Cardiac muscle cell (in vitro differentiated cells and primary cell): ENCODE measurements around the gene ANXA4. TPM values are rescaled to one million over a fixed set of nuclear protein-coding genes. Genes with fewer than 3 reads are reported as not detected.

Experiments
- DNase-seq, 2 donors: peaks; one replicate each; pipeline versions ENCODE4 v3.0.0 to v3.0.0-alpha.2; 2010 to 2017; ENCODE audit warnings: low read depth in 1 of 2, low spot score in 1 of 2
- H3K27ac ChIP-seq: fragments of 200-600 bp; sonication (generic); 2 replicates; pipeline ENCODE4 v1.5.1; 2016
- H3K27me3 ChIP-seq: fragments of 200-600 bp; sonication (generic); 2 replicates; pipeline ENCODE4 v1.6.0; 2016; ENCODE audit warnings: control low read depth
- H3K36me3 ChIP-seq: fragments of 200-600 bp; sonication (generic); 2 replicates; pipeline ENCODE4 v1.5.1; 2016; ENCODE audit warnings: control low read depth
- H3K4me1 ChIP-seq: fragments of 200-600 bp; sonication (generic); 2 replicates; pipeline ENCODE4 v1.8.1; 2017; ENCODE audit warnings: low read depth, mild to moderate bottlenecking, mixed run types
- H3K4me3 ChIP-seq: fragments of 200-600 bp; sonication (generic); 2 replicates; pipeline ENCODE4 v1.5.1; 2016; ENCODE audit warnings: mild to moderate bottlenecking
- H3K9me3 ChIP-seq: fragments of 200-600 bp; sonication (generic); 2 replicates; pipeline ENCODE4 v1.5.1; 2017; ENCODE audit warnings: low read depth, mild to moderate bottlenecking, control low read depth
- CTCF ChIP-seq: IDR thresholded peaks from 2 replicates; pipeline ENCODE4 v1.5.1; 2012; ENCODE audit warnings: low read depth, mild to moderate bottlenecking, low read length
- polyA plus RNA-seq: library from polyadenylated mRNA; unstranded; fragments of >200 nt; fragmentation: Nextera tagmentation; extraction: Ambion mirVana; gene quantifications from 2 replicates; pipeline ENCODE4 v1.2.1, GENCODE V29; 2016
- total RNA-seq: library from RNA; depleted of rRNA; stranded (reverse); fragments of >200 nt; gene quantifications from 2 replicates; pipeline ENCODE4 v1.2.3, GENCODE V29; 2016

The ANXA4 gene
- total and polyA plus RNA-seq, 2 experiments from 2014 or later: 18.0 to 27.2 TPM

GRCh38 chr2:69805887-69806286 is 64.0 kb downstream of the ANXA4 start:
- TF ChIP-seq CTCF: no peak
- no peak for DNase-seq
- Histone ChIP-seq H3K27ac (no peak overlapping the region), H3K27me3 (no peaks in the 10 kb centered on the region), H3K9me3 (no peaks in the 10 kb centered on the region), H3K4me1 (no peaks in the 10 kb centered on the region), H3K36me3 (no peaks in the 10 kb centered on the region), H3K4me3 (no peak overlapping the region)

- Histone ChIP-seq H3K27me3 (no peaks in the 10 kb centered on the region), H3K4me3 (no peak overlapping the region), H3K36me3 (no peaks in the 10 kb centered on the region), H3K27ac (no peak overlapping the region), H3K4me1 (no peaks in the 10 kb centered on the region), H3K9me3 (no peaks in the 10 kb centered on the region)
- DNase-seq: no peak
- no peak for TF ChIP-seq CTCF
These were observed 66.0 kb downstream of the ANXA4 start for GRCh38 chr2:69807821-69808540.

GRCh38 chr2:69810550-69810949 is 68.6 kb downstream of the ANXA4 start:
- H3K27ac ChIP-seq: no peak overlapping the region
- no peak for TF ChIP-seq CTCF
- no peak for DNase-seq
- no peaks in the 10 kb centered on the region for H3K36me3 ChIP-seq
- H3K9me3 ChIP-seq: no peaks in the 10 kb centered on the region
- H3K27me3 ChIP-seq: no peaks in the 10 kb centered on the region
- H3K4me3 ChIP-seq: no peak overlapping the region
- H3K4me1 ChIP-seq: no peaks in the 10 kb centered on the region

GRCh38 chr2:69811018-69811417 is 69.1 kb downstream of the ANXA4 start:
- H3K9me3 ChIP-seq: no peaks in the 10 kb centered on the region
- no peaks in the 10 kb centered on the region for H3K4me1 ChIP-seq
- no peak overlapping the region for H3K27ac ChIP-seq
- H3K4me3 ChIP-seq: no peak overlapping the region
- H3K27me3 ChIP-seq: no peaks in the 10 kb centered on the region
- DNase-seq: no peak
- TF ChIP-seq CTCF: no peak
- no peaks in the 10 kb centered on the region for H3K36me3 ChIP-seq

- no peak for TF ChIP-seq CTCF
- Histone ChIP-seq H3K27ac (no peak overlapping the region), H3K36me3 (no peaks in the 10 kb centered on the region), H3K9me3 (no peaks in the 10 kb centered on the region), H3K4me1 (no peaks in the 10 kb centered on the region), H3K27me3 (no peaks in the 10 kb centered on the region), H3K4me3 (no peak overlapping the region)
- DNase-seq: no peak
These were observed 69.7 kb downstream of the ANXA4 start for GRCh38 chr2:69811591-69811990.

- TF ChIP-seq CTCF: no peak
- no peak for DNase-seq
- peaks cover 14% of the 10 kb centered on the region for H3K4me1 ChIP-seq
- no peak overlapping the region for H3K27ac ChIP-seq
- no peaks in the 10 kb centered on the region for H3K27me3 ChIP-seq
- H3K4me3 ChIP-seq: no peak overlapping the region
- no peaks in the 10 kb centered on the region for H3K36me3 ChIP-seq
- no peaks in the 10 kb centered on the region for H3K9me3 ChIP-seq
These were observed 73.8 kb downstream of the ANXA4 start for GRCh38 chr2:69815717-69816116.
